OCI-LY1 (cell line): ENCODE measurements around the gene CLASRP.

Experiments
- CTCF ChIP-seq: fragments of 200-600 bp; sonication (generic), shearing (Covaris generic); IDR thresholded peaks from 2 replicates; pipeline ENCODE4 v1.5.1; 2017; ENCODE audit warnings: mild to moderate bottlenecking, antibody characterized with exemption, low read length, moderate library complexity, mixed read lengths
- EZH2 ChIP-seq: fragments of 200-600 bp; sonication (generic), shearing (Covaris generic); IDR thresholded peaks from 2 replicates; pipeline ENCODE4 v1.8.0; 2017; ENCODE audit warnings: borderline replicate concordance, mixed run types, mild to moderate bottlenecking, antibody characterized with exemption, low read length, moderate library complexity, mixed read lengths

- TF ChIP-seq EZH2 (no peak), CTCF (no peak)
Observed at GRCh38 chr19:45090034-45090433, 51.2 kb downstream of the CLASRP start.
